ENCODE data around the gene RNF114.
"Not testable (repeated sequence)": the region's sequence is repeated elsewhere in the genome, so short reads cannot be mapped to it uniquely, and the experiment has no call there.

RNF114 gene

GRCh38 chr20:49965781-49966305 is 29.6 kb downstream of the RNF114 start:
- no peak for DNase-seq

GRCh38 chr20:49966861-49967260 is 30.7 kb downstream of the RNF114 start:
- no peak for DNase-seq

- no peak for DNase-seq
Observed at GRCh38 chr20:49969234-49969633, 33.0 kb downstream of the RNF114 start.

GRCh38 chr20:49969946-49970345 is 33.7 kb downstream of the RNF114 start:
- no peak for DNase-seq

GRCh38 chr20:49970498-49970897 is 34.3 kb downstream of the RNF114 start:
- no peak for DNase-seq

- DNase-seq = no peak
Observed at GRCh38 chr20:49973981-49974380, 37.8 kb downstream of the RNF114 start.

- DNase-seq = no peak
Observed at GRCh38 chr20:49976542-49976941, 40.3 kb downstream of the RNF114 start.

- not testable (repeated sequence) for DNase-seq
Observed at GRCh38 chr20:49977740-49978139, 41.5 kb downstream of the RNF114 start.

GRCh38 chr20:49978685-49979029 is 42.5 kb downstream of the RNF114 start:
- DNase-seq = no peak

GRCh38 chr20:49979030-49979832 is 43.0 kb downstream of the RNF114 start:
- peak; percentile 63 for DNase-seq

GRCh38 chr20:49980140-49981008 is 44.2 kb downstream of the RNF114 start:
- no peak for DNase-seq

- DNase-seq = no peak
Observed at GRCh38 chr20:49981218-49982071, 45.2 kb downstream of the RNF114 start.

GRCh38 chr20:49982072-49982345 is 45.8 kb downstream of the RNF114 start:
- no peak for DNase-seq

- DNase-seq = peak; percentile 81
Observed at GRCh38 chr20:49982346-49983122, 46.3 kb downstream of the RNF114 start, which contains the start of gene SNAI1. SNAI1 (plus strand) TSS chr20:49982980; CDS start chr20:49983060, 80 bp downstream.

GRCh38 chr20:49983123-49983847 is 47.1 kb downstream of the RNF114 start:
- no peak for DNase-seq

- DNase-seq = no peak
Observed at GRCh38 chr20:49983848-49984408, 47.7 kb downstream of the RNF114 start.

GRCh38 chr20:49984426-49985153 is 48.4 kb downstream of the RNF114 start:
- DNase-seq = no peak

- no peak for DNase-seq
Observed at GRCh38 chr20:49985157-49985556, 49.0 kb downstream of the RNF114 start.

GRCh38 chr20:49985617-49986016 is 49.4 kb downstream of the RNF114 start:
- no peak for DNase-seq

GRCh38 chr20:49986049-49986448 is 49.9 kb downstream of the RNF114 start:
- DNase-seq = no peak
